KOPT-K1 (cell line): Measurements from ENCODE around the gene NDUFS5.
"Not testable (repeated sequence)": the region's sequence is repeated elsewhere in the genome, so short reads cannot be mapped to it uniquely, and the experiment has no call there.

Experiments
- H3K27ac ChIP-seq: fragments of 200-600 bp; sonication (generic); 2 replicates; pipeline ENCODE4 v1.5.1; 2016; ENCODE audit warnings: antibody characterized with exemption, mild to moderate bottlenecking, low read depth, low read length; ENCODE audit not compliant: poor library complexity, severe bottlenecking
- H3K36me3 ChIP-seq: fragments of 200-600 bp; sonication (generic); 2 replicates; pipeline ENCODE4 v1.5.1; 2017; ENCODE audit warnings: antibody characterized with exemption, mild to moderate bottlenecking, low read length, moderate library complexity; ENCODE audit not compliant: insufficient read depth
- H3K9me3 ChIP-seq: fragments of 200-600 bp; sonication (generic); 2 replicates; pipeline ENCODE4 v1.5.1; 2017; ENCODE audit warnings: antibody characterized with exemption, low read length, mild to moderate bottlenecking; ENCODE audit not compliant: insufficient read depth, poor library complexity, severe bottlenecking

Gene NDUFS5

DNA sequence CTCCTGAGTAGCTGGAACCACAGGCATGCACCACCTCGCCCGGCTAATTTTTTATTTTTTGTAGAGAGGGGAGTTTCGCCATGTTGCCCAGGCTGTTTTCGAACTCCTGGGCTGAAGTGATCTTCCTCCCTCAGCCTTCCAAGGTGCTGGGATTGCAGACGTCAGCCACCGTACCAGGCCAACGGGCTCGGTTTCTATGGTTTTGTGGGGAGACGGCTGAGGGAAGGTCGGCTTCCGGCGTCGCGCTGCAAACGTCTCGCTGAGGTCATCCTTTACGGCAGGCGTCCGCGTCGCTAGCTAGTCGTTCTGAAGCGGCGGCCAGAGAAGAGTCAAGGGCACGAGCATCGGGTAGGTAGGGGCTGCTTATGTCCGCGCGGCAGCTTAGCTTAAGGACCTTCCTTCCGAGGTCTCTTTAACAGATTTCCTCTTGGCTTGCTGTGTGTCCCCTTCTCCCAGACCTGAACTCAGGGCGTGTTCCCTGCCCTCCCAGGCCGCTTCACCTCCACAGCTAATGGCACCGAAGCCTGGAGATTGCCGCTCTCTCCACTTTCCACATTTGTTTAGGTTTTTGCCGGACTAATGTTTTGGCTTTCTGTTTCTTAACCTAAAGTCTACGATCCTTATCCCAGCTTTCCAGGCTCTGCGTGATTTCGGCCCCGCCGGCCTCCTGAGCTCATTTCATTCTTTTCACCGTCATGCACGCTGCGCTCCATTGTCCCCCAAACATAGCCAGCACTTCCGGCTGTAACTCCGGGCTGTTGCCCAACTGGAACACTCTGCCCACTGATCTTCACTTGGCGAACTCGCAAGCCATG is at the start of gene NDUFS5:
Gene NDUFS5, plus strand, starts transcription at position 300 of the 815 bp plus-strand sequence. CDS start 2,375 bp downstream, outside the sequence.
- H3K9me3 ChIP-seq = no peaks in the 10 kb centered on the region
- H3K36me3 ChIP-seq = peaks cover 27% of the 10 kb centered on the region
- peak within 1 kb of the TSS; percentile 62 for H3K27ac ChIP-seq

DNA sequence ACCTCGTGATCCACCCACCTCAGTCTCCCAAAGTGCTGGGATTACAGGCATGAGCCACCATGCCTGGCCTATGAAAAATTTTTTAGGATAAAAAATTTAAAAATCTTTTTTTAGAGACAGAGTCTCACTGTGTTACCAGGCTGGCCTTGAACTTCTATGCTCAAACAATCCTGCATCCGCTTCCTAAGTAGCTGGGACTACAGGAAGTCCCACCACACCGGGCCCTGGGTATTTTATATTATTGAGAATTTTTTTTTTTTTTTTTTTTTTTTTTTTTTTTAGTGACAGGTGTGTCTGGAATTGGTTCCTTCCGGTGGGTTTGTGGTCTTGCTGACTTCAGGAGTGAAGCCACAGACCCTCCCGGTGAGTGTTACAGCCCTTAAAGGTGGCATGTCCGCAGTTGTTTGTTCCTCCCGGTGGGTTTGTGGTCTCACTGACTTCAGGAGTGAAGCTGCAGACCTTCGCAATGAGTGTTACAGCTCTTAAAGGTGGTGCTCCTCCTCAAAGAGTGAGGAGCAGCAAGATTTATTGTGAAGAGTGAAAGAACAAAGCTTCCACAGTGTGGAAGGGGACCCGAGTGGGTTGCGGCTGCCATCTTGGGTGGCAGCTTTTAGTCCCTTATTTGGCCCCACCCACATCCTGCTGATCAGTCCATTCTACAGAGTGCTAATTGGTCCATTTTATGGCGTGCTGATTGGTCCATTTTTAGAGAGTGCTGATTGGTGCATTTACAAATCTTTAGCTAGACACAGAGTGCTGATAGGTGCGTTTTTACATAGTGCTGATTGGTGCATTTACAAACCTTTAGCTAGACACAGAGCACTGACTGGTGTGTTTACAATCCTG is 48.5 kb upstream of the NDUFS5 start:
- not testable (repeated sequence) for H3K27ac ChIP-seq, H3K36me3 ChIP-seq
- peaks cover 32% of the 10 kb centered on the region for H3K9me3 ChIP-seq

DNA sequence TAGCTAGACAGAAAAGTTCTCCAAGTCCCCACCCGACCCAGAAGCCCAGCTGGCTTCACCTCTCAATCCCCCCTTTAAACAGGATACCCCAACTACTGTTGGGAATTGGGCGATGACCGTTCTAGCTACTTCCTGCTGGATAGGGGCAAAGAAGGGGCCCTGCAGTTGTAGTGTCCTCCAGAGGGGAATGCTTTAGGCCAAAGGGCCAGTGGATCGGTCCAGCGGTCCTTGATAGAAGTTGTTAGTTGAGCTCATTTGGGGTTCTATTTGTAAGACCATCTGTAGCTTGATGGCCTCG is 48.0 kb upstream of the NDUFS5 start:
- peaks cover 32% of the 10 kb centered on the region for H3K9me3 ChIP-seq
- H3K27ac ChIP-seq, H3K36me3 ChIP-seq: not testable (repeated sequence)

DNA sequence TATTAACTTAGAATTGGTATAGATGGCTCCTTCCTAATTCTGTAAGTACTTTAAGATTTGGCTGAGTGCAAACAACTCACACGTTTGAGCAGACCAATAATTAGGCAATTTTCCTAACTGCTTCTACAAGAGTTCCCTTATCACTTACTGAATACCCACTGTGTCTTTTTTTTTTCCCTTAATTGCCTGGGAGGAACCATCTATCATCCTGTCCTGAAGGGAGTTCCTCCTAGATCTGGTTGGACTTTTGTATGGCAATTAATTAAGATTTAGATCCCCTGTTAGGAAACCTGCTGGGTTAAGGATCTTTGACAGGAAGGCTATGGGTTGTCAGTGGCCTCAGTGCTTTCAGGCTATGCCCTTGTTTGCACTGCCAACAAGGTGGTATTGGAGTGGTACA is 46.8 kb upstream of the NDUFS5 start:
- not testable (repeated sequence) for H3K27ac ChIP-seq, H3K36me3 ChIP-seq
- H3K9me3 ChIP-seq = peaks cover 32% of the 10 kb centered on the region

DNA sequence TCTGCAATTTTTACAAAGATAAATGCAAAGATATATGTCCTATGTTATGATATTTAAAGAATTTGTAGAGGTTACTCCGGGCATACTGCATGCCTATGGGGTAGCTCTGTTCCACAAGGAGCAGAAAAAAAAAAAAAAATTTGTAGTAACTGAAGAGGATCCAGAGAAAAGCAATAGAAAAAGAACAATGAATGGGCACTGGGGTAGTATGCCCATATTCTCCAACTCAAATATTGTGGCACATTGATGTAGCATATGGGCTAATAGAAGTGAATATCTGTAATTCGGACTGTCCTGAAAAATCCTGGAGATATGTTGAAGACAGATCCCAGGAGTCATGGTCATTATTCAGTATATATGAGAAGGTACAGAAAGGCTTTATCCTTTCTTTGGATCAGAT is 36.2 kb upstream of the NDUFS5 start:
- peak overlapping the region; percentile 87 for H3K27ac ChIP-seq

DNA sequence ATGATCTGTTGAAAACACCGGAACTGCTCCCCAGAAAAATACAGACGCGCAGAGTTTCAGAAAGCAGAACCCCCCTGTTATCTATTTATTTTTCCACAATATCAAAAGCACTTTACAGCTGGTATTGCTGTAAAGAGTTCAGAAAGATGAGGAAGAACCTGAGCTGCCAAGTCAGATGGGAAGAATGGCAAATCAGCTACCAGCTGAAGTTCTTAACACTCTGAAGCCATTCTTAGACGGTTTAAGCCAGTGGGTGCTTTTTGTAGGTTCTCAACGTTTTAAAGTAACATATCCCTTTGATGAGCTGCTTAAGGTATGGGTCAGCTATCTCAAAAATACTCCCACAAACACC is 35.8 kb upstream of the NDUFS5 start:
- peak overlapping the region; percentile 87 for H3K27ac ChIP-seq
- H3K36me3 ChIP-seq = peaks cover 26% of the 10 kb centered on the region

More for the DNA sequence above, 36.2 kb upstream of the NDUFS5 start:
- peaks cover 22% of the 10 kb centered on the region for H3K36me3 ChIP-seq
- no peaks in the 10 kb centered on the region for H3K9me3 ChIP-seq

DNA sequence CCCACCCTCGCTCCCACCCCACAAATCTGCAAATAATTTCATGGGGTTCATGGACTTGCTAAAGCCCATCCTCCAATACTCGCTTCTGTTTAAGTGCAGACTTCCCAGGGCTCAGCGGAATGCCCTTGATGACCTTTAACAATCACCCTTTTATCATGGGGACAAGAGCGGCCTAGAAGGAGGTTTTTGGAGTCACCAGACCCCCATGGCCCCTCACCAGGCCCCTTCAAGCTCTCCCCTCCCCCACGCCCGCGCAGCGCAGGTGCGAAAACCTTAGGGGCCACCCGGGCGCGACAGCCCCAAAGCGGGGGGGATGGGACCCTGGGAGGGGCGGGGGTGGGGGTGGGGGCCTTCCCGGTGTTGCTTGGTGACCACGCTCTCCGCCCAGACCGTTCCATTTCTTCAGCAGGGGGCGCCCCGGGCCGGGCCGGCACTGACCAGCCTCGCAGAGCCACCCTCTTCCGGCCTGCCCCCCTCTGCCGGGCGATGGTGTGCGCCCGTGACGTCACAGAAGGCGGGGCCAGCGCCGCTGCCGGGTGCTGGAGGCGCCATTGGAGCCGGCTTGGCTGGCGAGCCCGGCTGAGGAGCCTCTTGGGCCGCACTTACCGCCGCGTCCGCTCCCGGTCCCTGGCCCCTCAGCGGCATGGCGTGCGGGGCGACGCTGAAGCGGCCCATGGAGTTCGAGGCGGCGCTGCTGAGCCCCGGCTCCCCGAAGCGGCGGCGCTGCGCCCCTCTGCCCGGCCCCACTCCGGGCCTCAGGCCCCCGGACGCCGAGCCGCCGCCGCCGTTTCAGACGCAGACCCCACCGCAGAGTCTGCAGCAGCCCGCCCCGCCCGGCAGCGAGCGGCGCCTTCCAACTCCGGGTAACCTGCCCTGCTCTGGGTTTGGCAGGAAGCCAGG is 35.2 kb upstream of the NDUFS5 start, which contains the start of gene AKIRIN1:
Gene AKIRIN1, plus strand, starts transcription at position 539 of the 900 bp plus-strand sequence. Its CDS starts 105 bp downstream, at position 644.
- Histone ChIP-seq H3K36me3 (peaks cover 32% of the 10 kb centered on the region), H3K27ac (peak within 1 kb of the TSS; percentile 87)

More for the DNA sequence above, 35.8 kb upstream of the NDUFS5 start:
- H3K9me3 ChIP-seq = no peaks in the 10 kb centered on the region

DNA sequence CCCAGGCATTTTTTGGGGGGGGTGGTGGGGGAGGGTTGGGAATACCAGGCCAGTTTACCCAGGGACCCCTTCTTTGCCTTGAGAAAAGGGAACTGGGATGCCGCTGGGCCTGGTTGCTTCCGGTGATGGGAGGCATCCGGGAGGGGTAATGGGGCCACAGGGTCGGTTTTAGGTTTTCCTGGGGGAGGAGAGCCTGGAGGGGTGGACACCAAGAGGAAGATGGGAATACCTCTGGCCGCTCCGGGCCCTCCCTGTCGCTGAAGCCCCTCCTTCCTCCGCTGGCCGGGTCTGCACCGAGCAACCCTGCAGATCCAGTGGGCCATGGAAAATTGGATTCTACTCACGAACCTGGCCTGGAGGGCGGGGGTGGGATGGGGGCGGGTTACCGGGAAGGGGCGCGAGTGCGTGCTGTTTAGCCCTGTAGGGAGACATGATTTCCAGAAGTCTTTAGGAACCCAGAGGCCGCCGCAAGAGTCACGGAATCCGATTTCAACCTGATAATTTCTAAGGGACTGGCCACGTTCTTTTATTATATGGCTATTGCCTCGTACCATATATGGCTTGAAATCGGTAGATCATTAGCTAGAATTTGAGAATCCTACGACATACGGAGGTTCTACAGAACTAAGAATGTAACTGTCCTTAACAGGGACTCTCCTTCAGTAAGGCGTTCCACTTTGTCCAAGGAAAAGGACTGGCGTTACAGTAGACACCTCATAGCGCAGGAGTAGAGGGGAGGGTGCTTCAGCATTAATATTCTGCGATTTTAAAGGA is 34.3 kb upstream of the NDUFS5 start:
- Histone ChIP-seq H3K9me3 (no peaks in the 10 kb centered on the region), H3K36me3 (peaks cover 36% of the 10 kb centered on the region), H3K27ac (peak overlapping the region; percentile 87)

More for the DNA sequence above, 35.2 kb upstream of the NDUFS5 start, which contains the start of gene AKIRIN1:
- H3K9me3 ChIP-seq = no peaks in the 10 kb centered on the region

DNA sequence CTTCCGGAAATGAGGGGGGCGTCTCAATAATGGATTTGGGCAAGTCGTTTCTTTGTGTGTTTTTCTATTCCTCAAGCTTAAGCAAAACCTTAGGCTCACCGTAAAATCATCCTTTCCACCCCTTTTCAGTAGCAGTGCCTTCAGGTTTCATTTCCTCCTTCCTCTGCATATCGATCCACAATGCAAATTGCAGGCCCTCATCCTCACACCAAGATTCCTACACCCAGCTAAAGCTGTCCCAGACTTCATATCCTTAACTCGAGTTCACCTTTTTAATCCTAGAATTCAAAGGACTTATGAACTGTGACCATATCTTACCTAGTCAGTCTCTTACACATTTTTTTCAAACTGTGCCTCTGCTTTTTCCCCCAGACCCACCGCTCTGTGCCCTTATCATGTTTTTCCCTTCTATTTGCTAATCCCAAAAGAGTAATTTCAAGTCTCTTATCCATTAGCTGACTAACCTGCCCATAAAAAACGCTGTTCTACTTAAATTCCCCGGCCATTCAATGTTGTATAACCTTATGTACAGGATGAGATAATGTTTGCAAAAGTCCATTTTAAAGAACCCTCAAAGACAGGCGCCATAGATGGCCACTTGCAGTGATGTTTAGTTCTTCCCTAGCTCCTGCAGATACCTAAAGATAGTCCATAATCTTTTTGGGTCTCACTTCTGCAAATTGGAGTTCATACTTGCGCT is 33.6 kb upstream of the NDUFS5 start:
- no peaks in the 10 kb centered on the region for H3K9me3 ChIP-seq
- peaks cover 40% of the 10 kb centered on the region for H3K36me3 ChIP-seq
- H3K27ac ChIP-seq = peak overlapping the region; percentile 87

DNA sequence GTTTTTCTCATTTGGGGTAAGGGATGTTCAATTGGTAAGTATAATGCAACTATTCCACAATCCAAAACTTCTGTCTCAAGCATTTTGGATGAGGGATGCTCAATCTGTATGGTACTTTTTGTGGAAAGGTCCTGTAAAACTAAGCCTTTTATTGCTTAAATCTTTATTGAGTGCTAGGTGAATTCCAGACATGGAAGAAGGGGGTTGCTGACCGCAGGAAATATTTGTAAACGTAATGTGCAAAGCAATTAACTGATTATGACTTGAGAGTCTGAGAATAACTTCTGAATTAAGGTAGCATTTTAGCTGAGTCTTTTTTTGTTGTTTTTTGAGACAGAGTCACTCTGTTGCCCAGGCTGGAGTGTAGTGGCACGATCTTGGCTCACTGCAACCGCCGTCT is 32.0 kb upstream of the NDUFS5 start:
- H3K27ac ChIP-seq = no peak overlapping the region
- H3K9me3 ChIP-seq = no peaks in the 10 kb centered on the region
- peaks cover 57% of the 10 kb centered on the region for H3K36me3 ChIP-seq

DNA sequence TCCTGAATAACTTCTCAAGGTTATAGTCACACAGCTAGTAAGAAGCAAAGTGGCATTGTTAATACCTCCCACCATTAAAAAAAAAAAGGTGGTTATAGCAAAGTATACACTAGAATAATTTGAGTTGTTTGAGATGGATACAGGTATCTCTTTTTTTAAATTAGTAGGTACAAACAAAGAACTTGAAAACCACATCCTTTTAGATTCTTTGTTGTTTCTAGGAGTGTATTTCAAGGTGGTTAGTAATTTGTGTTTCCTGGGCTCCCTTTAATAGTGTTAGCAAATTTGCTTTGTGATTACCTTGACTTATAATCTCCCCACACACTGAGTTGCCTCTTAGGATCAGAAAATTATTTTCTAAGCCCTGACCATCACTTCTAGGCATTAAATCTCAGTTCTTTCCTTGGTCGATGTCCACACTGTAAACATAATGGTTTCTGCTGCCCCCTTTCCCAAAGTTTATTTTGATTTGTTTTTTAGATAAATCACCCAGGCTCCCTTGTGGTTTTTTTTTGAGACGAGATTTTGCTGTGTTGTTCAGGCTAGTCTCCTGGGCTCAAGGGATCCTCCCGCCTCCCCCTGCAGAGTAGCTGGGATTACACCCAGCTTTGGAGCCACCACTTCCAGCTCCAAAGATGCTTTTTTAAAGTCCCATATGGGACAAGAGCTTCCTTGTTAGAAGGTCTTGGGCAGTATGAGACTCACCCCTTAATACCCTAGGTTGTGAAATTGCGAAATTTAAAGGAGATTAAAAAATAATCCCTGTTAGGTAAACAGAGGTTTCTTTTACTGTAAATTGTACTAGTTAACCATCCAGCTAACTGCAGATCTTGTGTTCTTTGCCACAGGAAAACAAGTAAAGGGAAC is 28.9 kb upstream of the NDUFS5 start:
- Histone ChIP-seq H3K9me3 (no peaks in the 10 kb centered on the region), H3K36me3 (peaks cover 87% of the 10 kb centered on the region), H3K27ac (no peak overlapping the region)

DNA sequence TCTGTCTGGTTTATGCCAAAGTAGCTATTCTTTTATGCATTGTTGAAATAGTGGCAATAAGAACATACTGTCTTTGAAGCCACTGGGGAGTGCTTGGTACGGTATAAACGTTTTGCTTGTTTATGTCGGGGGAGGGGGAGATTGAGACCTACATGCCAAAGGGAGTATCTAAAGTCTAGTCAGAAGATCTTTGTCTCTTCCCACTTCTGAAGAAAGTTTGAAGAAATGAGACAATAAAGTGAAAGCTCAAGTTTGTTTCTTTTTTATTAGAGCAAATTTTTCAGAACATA is 28.3 kb upstream of the NDUFS5 start:
- Histone ChIP-seq H3K36me3 (peaks cover 93% of the 10 kb centered on the region), H3K27ac (no peak overlapping the region), H3K9me3 (no peaks in the 10 kb centered on the region)
